RWPE1 (cell line): ENCODE data around the gene AIG1.

ENCODE experiments used
- CTCF ChIA-PET: fragments of 350-600 bp; sonication (Branson Sonifier 250); formaldehyde crosslinking; extraction: SDS; loops from one replicate; lab custom pipeline; 2021; lab: Yijun Ruan, JAX
- POLR2A ChIA-PET: fragments of 400-600 bp; formaldehyde crosslinking; extraction: SDS; loops from one replicate; lab custom pipeline; 2020; ENCODE audit warnings: antibody characterized with exemption; ENCODE audit not compliant: low non-redundant PET; lab: Yijun Ruan, JAX
- DNase-seq: peaks from one replicate; pipeline ENCODE4 v3.0.0; 2012; ENCODE audit warnings: low spot score
- H3K27ac ChIP-seq: fragments of 450-650 bp; 2 replicates; pipeline ENCODE4 v1.5.1; 2017
- TF ChIP-seq, protein P1 (sequence below): fragments of 450-650 bp; conservative IDR thresholded peaks from 2 replicates; pipeline ENCODE4 v1.5.1; 2017; ENCODE audit warnings: low read depth, mild to moderate bottlenecking

AIG1 gene

DNA sequence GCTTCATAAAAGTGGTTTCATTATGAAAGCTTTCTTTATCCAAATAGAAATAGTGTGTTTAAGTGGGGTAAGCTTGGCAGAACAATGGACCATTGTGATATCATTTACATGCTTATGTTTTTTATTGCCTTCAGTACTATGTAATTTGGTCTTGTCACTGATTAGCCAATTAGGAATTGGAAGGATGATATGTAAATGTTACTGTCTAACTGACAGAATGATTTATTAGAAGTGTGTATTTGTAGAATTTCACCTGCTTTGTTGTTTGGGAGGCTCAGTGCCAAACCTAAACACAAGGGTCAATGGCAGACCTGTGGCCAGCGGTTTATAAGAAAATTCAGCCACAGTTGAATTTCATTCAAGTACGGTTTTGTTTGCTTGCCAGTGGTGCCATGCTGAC is 39.0 kb downstream of the AIG1 start:
- no peak for DNase-seq
- POLR2A ChIA-PET = no interaction called here
- no peak overlapping the region for H3K27ac ChIP-seq
- CTCF ChIA-PET = interaction anchor here (1.3 kb wide), 1 partner anchor 328 kb away, joined by 3 read pairs; no protein-coding TSS in a partner anchor
- TF ChIP-seq, protein P1, sequence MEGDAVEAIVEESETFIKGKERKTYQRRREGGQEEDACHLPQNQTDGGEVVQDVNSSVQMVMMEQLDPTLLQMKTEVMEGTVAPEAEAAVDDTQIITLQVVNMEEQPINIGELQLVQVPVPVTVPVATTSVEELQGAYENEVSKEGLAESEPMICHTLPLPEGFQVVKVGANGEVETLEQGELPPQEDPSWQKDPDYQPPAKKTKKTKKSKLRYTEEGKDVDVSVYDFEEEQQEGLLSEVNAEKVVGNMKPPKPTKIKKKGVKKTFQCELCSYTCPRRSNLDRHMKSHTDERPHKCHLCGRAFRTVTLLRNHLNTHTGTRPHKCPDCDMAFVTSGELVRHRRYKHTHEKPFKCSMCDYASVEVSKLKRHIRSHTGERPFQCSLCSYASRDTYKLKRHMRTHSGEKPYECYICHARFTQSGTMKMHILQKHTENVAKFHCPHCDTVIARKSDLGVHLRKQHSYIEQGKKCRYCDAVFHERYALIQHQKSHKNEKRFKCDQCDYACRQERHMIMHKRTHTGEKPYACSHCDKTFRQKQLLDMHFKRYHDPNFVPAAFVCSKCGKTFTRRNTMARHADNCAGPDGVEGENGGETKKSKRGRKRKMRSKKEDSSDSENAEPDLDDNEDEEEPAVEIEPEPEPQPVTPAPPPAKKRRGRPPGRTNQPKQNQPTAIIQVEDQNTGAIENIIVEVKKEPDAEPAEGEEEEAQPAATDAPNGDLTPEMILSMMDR = no peak

DNA sequence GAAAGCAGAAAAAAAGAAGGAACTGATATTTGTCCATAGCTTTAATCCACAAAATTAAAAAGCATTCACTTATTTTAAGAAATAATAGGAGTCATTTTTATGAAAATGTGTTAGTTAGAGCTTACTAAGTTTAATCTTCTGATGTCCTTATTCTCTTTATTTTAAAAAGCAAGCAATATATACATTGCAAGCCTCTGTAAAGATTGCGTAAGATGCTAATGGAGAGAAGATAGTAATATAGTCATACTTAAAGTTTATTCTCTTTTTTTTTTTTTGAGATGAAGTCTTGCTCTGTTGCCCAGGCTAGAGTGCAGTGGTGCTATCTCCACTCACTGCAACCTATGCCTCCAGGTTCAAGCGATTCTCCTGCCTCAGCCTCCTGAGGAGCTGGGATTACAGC is 39.7 kb downstream of the AIG1 start:
- POLR2A ChIA-PET = no interaction called here
- TF ChIP-seq, protein P1 = no peak
- CTCF ChIA-PET = interaction anchor here (0.8 kb wide), 1 partner anchor 479 kb away, joined by 6 read pairs; no protein-coding TSS in a partner anchor

DNA sequence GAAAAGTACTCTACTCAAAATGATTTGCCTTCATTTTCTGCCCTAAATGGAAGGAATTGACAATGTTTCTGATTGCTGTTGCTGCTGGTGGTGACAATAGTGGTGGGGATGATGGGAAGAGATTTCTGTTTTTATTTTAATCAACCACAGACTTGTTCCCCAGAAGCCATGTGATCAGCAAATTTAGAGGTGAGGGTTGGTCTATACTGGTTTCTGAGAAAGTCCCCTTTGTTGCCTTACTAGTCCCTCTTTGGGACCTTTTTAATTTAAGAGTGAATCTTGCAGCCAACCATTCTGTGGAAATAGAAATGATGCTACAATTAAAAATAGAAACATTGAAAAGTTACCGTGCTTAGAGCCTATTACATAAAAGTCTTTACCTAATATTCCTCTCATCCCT is 43.2 kb downstream of the AIG1 start:
- POLR2A ChIA-PET = no interaction called here
- no peak overlapping the region for H3K27ac ChIP-seq
- CTCF ChIA-PET = no interaction called here
- TF ChIP-seq, protein P1 = no peak
- DNase-seq = no peak

More for the DNA sequence above, 39.7 kb downstream of the AIG1 start:
- no peak for DNase-seq
- no peak overlapping the region for H3K27ac ChIP-seq

DNA sequence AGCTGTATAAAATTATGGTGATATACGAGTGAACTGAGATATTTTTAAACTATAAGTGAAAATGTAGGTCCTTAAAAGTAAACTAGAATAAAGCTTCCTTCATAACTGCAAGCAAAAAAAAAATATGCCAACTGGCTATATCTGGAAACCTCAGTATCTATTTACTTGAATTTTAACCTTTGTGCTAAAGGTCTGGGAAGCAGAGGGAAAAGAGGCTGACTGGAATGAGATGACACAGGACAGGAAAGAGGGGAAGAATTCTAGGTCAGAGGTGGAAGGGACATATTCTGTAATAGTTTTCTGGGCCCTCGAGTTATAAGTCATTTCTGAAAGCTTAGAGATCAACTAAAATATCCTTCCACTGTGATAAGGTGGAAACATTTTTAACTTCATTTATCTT is 46.8 kb downstream of the AIG1 start:
- TF ChIP-seq, protein P1 = no peak
- H3K27ac ChIP-seq = no peak overlapping the region
- ChIA-PET CTCF (no interaction called here), POLR2A (no interaction called here)
- DNase-seq = no peak

DNA sequence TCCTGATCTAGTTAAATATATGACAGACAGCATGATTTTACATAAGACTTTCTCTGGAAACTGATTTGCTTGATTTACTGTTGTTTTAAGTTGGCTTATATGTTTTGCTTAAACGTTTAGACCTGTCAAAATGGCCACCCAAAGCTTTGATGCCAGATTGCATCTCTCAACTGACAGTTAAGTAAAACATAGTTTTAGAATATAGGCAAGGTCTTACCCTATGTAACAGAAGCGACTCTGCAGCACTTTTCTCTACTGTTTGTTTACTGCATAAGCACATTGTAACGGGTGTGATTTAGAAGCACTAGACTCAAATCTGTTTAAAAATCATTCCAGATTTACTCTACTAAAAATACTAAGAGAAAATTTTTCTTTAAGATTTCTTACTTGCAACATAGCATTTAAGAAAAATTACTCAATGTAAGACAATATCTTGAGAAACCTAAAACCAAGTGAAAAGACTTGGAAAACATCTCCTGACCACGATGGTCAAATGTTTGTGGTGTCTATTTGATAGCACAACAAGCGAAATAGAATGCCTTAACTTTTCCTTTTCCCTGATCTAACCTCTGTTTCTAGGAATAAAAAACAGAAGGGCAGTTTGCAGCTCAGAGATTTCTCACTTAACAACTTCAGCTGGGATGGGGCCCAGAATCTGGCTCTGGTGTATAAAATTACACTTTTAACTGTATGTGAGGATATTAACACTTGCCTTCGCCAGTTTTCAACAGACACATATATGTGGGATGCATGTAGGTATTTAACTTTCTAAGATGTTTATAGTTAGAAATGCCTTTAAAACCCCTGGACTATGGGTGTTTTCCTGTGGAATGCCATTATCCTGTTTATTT is 47.4 kb downstream of the AIG1 start:
- POLR2A ChIA-PET = no interaction called here
- TF ChIP-seq, protein P1 = no peak

DNA sequence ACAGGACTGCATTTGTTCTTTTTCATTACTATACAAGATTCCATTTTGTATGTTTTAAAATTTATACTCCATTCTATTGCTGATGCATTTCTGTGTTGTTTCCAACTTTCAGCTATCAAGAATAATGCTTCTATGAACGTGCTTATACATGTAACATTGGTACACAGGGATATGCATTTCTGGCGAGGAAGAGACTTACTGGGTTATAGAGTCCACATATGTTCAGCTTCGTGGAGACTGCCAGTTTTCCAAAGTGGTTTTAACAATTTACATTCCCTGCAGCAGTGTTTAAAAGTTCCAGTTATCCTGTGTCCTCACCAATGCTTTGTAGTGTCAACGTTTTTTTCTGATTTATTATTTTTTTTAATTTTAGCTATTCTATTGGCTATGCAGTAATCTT is 48.5 kb downstream of the AIG1 start:
- TF ChIP-seq, protein P1 = no peak
- no peak for DNase-seq
- POLR2A ChIA-PET = no interaction called here
- H3K27ac ChIP-seq = no peak overlapping the region
- CTCF ChIA-PET = no interaction called here

More for the DNA sequence above, 47.4 kb downstream of the AIG1 start:
- H3K27ac ChIP-seq = no peak overlapping the region
- CTCF ChIA-PET = no interaction called here
- DNase-seq = no peak
